Measurements from ENCODE around the gene CD99L2.

The CD99L2 gene

DNA sequence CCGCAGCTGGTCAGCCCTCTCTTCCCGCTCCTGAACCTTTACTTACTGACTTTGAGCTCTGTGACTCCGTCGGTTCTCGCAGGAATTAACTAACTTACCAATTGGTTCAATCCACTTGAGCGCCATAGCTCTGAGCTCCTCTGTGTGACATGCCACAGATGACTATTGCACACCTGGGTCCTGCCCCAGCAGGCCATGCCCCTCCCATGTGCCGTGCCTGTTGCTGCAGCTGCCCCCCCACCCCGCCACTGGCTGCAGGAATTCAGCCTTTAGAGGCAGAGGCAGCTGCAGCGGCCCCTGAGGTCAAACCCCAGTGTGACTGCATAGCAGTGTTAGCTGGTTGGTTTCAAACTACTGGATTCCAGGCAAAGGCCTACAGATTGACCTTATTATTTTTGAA lies 134.7 kb downstream of the CD99L2 start:
- no peak for DNase-seq (ENCODE audit: low spot score)

DNA sequence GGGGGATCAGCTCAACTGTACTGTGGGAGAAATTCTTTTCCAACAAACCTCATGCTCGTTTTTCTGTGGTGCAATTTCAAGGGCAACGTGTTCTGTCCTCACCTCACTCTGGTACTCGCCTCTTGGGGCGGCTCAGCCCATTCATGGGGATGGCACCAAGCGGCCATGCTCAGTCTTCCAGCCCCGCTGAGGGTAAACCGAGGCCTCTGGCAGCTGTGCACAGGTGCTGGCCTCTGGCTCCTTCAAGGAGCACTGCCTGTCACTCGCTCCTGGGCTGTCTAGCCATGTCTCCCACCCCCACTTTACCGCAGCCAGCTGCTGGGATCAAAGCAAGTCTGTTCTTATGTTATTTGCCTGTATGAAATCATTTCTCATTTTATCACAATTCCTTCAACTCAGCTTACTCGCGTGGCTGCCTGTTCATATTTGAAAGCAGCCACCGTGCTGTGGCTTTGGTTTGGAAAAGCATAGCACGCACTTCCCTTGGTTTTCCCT lies 135.1 kb downstream of the CD99L2 start:
- DNase-seq (ENCODE audit: low spot score) = no peak

DNA sequence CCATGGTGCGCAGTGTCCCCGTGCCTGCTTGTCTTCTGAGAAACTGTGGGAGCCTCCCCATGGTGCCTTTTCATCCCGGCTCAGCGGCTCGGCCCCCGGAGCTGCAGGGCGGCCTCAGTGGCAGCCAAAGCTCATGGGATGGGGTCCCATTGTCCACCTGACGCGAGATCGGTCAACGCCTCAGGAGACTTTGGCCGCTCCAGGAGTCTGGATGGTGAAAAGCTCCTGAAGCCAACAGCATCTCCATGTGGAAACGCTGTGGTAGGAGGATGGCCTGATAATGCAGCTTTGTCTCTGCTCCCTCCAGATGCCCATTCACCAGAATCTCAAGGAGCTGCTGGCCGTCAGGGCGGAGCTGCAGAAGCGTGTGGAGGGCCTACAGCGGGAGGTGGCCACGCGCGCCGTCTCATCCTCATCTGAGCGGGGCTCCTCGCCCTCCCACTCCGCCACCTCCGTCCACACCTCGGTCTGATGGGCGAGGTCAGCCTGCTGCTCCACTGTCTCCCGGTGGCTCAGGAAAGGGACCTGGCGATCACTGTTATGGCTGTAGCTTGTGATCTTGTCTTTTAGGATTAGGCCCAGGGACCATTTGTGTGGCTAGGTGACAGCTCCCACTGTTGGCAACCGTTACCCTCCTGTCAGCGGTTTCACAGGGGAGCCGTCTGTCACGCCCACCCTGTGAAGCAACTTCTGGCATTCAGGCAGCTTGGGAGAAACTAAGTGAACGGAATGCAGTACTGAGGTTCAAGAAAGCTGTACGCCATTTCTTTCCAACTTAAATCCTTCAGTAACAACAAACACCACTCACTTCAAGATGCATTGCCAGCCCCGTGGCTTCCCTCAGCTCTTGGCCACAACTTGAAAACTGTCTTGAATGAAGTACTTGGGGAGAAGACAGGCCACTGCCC lies 136.0 kb downstream of the CD99L2 start:
- DNase-seq (ENCODE audit: low spot score) = no peak

DNA sequence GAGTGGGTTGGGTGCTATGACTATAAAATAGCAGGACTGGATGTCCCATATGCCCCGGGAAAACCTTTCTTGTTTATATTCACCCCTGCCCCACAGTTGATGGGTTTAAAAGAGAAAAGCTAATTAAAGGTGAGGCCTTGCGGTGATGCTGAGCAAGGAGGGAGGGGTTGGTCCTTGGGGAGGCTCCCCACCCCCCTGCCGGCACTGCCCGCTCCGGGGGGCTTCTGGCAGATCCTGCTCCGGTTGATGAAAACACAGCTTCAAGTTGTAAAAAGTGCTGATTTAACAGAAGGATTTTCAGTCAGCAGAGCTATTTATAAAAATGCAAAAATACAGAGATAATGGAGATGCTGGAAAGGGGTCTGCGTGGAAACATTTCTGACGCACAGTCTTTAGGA lies 136.7 kb downstream of the CD99L2 start:
- DNase-seq (ENCODE audit: low spot score) = no peak

DNA sequence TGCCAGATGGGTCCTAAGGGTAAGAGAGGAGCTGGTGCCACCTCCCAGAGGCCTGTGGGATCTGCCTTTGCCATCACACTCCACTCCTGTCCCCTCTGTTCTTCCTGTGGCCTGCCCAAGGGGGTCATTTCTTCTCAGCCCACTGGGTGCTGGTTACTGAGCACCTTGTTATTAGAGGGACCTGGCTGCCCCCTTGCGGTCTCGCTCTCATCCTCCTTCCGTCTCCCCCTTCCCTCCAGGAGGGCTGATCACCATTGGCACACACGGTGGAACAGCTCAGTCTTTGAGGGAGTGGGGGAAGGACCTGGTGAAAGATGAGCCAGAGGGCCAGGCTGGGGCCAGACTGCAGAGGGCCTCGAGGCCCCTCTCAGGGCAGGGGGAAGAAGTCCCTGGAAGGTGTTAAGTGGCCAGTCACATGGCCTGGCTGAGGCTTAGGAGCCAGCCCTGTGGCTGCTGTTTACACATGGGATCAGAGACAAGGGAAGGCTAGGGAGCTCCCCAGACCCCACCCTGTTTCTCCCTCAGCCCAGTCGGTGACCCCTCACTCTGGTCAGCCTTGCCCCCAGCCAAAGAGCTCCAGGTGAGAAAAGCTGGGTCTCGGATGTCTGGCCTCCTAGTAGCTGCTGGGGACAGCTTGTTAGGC lies 137.2 kb downstream of the CD99L2 start:
- no peak for DNase-seq (ENCODE audit: low spot score)

DNA sequence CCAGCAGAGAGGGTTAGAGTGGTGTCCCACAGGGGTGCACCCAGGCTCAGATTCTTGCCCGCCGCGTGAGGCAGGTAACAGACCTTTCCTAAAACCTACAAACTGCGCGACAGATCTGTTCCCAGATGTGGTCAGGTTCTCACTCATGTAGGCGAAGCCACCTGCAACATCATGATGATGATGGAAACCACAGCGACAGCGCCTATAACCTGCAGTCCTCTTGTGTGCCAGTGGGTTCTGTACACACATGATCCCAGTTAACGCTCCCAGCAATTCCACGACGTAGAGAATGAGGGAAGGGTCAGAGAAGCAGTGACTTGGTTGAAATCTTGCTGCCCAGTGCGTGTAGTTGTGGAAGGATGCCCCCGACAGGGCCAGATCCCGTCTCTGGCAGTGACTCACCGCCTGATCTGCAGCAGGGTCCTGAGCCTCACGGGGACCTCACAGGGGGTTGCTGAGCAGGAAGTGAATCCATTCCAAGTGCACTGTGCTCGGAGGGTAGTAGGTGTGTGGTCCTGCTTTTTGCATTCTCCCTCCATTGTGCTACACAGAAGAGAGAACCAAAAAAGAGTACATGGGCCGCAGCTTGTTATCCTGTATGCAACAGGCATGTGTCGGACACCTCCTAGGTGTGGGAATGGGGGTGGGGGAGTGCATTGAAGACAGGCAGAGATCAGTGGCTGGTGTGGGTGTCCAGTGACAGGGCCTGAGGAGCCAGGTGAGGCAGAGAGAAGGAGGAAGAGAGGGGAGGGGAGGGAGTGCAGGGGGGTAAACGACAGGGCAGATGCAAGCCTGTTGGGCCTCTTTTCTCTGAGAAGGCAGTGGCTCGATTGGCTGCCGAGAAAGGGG lies 138.7 kb downstream of the CD99L2 start:
- DNase-seq (ENCODE audit: low spot score) = no peak

DNA sequence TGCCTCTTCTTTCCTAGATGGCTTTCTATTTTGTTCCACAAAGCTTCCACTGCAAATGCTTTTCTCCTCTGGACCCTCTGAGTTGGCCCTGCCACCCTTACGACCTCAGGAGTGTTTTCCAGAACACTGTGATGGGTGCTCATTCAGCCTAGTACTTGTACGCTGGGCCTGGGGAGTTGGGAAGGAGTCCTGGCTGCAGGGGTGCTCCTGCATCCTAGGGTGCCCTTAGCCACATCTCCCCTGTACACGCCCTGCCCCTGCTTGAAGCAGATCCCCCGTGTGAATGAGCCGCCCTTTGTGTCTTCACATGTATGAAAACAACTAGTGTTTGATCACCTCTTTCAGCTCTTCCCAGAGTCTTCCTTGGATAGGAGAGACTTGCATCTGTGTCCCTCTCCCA lies 141.1 kb downstream of the CD99L2 start:
- DNase-seq (ENCODE audit: low spot score) = no peak

DNA sequence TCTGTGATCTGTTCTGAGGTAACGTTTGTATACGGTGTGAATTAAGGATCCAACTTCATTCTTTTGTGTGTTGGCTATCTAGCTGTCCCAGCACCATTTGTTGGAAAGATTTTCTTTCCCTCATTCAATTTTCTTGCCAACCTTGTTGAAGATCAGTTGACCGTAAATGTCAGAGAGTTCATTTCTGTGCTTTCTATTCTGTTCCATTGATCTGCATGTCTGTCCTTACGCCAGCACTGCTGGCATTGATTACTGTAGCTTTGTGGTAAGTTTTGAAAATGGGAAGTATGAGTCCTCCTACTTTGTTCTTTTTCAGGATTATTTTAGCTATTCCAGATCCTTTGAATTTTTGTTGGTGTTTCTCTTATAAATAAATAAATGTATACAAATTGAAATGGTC lies 144.5 kb downstream of the CD99L2 start:
- DNase-seq (ENCODE audit: low spot score) = no peak

DNA sequence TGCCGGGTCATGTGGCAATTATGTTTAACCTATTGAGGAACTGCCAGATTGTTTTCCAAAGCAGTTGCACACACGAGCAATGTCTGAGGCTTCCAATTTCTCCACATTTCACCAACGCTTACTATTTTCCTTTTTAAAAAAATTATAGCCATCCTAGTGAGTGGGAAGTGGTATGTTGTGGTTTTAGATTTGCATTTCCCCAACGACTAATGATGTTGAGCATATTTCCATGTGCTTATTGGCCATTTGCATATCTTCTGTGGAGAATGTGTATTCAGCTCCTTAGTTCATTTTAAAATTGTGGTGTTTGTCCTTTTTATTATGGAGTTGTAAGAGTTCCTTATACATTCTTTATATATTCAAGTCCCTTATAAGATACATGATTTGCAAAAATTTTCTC lies 145.1 kb downstream of the CD99L2 start:
- DNase-seq (ENCODE audit: low spot score) = no peak

DNA sequence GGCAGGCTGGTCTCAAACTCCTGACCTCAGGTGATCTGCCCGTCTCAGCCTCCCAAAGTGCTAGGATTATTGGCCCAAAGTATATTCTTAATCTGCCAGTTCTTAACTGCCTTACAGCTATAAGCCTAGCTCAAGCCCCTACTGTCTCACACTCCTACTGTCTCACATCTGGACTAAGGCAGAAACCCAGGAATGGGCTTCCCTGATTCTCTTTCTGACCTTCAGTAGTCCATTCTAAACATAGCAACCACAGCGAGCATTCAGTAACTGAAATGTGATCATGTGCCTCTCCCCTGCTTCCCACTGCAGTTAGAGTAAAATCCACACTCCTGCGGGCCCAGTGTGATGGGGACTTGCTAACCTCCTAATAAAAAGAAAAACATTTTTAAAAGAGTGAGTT lies 146.3 kb downstream of the CD99L2 start:
- DNase-seq (ENCODE audit: low spot score) = no peak

DNA sequence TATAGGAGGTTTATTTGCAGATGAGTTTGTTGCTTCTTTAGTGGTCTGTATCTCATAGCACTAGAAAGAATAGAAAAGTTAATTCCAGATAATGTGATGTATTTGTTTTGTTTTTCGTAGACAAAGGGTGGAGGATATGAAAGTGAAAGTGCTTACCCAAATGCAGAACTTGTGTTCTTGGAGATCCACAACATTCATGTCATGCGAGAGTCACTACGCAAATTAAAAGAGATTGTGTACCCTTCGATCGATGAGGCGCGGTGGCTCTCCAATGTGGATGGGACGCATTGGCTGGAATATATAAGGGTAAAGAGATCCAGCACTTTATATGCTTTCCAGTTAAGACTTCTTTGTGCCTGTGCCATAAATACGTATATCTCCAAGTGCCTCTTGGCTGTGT lies 162.0 kb downstream of the CD99L2 start:
- no peak for DNase-seq (ENCODE audit: low spot score)

DNA sequence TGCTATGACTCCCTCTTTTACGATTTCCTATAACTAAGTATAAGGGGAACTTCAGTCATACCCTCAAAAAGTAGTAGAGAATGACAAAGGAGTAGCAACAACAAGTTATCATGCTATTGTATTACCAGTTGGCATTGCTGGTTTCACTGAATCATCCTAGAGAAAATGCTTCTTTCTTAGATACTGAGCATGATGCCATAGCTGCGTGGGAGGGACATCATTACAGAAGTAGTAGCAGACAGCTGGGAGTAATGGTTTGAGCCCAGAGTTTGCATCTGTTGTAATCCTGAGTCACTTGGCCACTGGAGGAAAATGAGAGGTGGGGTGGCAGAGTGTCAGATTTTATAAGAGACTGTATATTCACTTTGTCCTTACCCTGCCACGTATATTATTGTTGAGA lies 166.7 kb downstream of the CD99L2 start:
- DNase-seq (ENCODE audit: low spot score) = no peak

DNA sequence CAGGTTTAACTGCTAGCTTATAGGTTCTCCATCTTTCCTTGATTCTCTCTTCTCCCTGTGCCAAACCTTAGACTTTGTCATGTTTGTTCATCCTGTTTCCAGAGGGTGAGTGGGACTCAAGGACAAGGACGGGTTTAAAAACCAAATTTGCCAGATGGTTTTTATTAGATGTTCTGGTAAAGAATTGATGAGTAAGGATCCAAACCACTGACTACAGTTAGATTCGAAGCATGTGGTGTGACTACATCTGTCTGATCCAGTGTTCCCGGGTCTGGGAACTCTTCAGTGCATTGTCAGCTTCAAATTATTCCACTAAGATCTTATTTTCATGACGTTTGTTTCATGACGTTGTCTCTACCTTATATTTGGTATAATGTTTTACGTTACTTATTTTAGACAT lies 167.7 kb downstream of the CD99L2 start:
- no peak for DNase-seq (ENCODE audit: low spot score)

DNA sequence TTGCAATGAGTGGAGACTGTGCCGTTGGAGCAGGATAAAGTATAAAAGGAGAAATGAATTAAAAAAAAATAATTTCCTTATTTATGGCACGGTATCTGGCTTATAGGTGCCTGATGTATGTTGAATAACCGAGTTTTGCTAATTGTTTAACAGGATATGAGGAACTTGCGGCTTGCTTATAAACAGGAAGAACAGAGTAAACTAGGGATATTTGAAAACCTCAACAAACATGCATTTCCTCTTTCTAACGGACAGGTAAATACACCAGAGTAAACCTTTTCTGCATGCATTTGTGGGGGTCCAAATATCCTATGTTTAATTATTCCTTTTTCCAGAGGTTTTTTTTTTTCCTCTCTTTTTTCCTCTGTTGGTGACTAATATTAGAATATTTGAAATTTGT lies 168.5 kb downstream of the CD99L2 start:
- no peak for DNase-seq (ENCODE audit: low spot score)

DNA sequence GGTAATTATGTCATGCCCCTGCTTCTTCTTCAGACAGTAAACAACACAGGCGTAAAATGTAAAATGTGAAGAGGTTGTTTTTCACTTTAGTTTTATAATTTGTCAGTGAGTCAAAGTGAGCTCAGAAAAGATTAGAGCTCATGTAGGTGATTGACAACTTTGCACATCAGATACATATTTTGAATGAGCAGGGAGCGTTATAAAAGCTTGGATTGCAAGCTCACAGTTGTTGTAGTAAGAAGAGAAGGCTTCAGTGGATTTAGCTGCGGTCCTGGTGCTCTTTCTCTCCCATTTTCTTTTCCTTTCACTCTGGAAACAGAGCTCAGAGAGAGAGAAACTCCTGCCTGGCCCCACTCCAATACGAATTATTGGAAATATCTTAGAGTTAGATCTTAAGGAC lies 178.8 kb downstream of the CD99L2 start:
- DNase-seq (ENCODE audit: low spot score) = no peak
